IMR-90 (cell line): ENCODE measurements around the gene ANAPC5. TPM values are rescaled to one million over a fixed set of nuclear protein-coding genes. Genes with fewer than 3 reads are reported as not detected.

Experiments used
- ATAC-seq: fragments of 200-7000 bp; cut with Tn5 transposase; 2 replicates; pipeline ENCODE4 v1.9.1; 2020; ENCODE audit warnings: low read depth, mild to moderate bottlenecking, moderate library complexity
- BruUV-seq: library from RNA; stranded (reverse); fragments of 400-500 nt; replicated peaks from 2 replicates; lab custom pipeline; 2021; lab: Mats Ljungman, UMichigan
- CTCF ChIA-PET: fragments of 300-600 bp; formaldehyde crosslinking; extraction: SDS; loops from one replicate; lab custom pipeline; 2021; ENCODE audit warnings: antibody characterized with exemption; lab: Yijun Ruan, JAX
- POLR2A ChIA-PET: fragments of 300-600 bp; sonication (Branson Sonifier 250); formaldehyde crosslinking; loops from one replicate; lab custom pipeline; 2022; ENCODE audit warnings: antibody characterized with exemption; ENCODE audit not compliant: unreplicated experiment; lab: Charles Lee
- DNase-seq: peaks from one replicate; pipeline ENCODE4 v3.0.0; 2013
- H2AFZ ChIP-seq: replicated peaks from 2 replicates; pipeline ENCODE3; 2013; ENCODE audit warnings: low read length, mild to moderate bottlenecking; ENCODE audit not compliant: poor library complexity
- H2AK5ac ChIP-seq: 2 replicates; pipeline ENCODE4 v1.6.1; 2013; ENCODE audit warnings: low read depth, low read length, inconsistent platforms
- H2AK9ac ChIP-seq: replicated peaks from 2 replicates; pipeline ENCODE3; 2013; ENCODE audit warnings: mild to moderate bottlenecking, low read depth, low read length, moderate library complexity; ENCODE audit not compliant: poor library complexity
- H2BK120ac ChIP-seq: 2 replicates; pipeline ENCODE4 v1.6.1; 2013; ENCODE audit warnings: low read depth, low read length, inconsistent platforms
- H2BK15ac ChIP-seq: 3 replicates; pipeline ENCODE4 v1.6.1; 2013; ENCODE audit warnings: low read depth, low read length, inconsistent platforms
- H2BK20ac ChIP-seq: 2 replicates; pipeline ENCODE4 v1.6.1; 2013; ENCODE audit warnings: low read depth, mild to moderate bottlenecking, inconsistent platforms, low read length, moderate library complexity
- H2BK5ac ChIP-seq: 2 replicates; pipeline ENCODE4 v1.6.1; 2013; ENCODE audit warnings: mild to moderate bottlenecking, low read depth, low read length, inconsistent platforms; ENCODE audit not compliant: poor library complexity, severe bottlenecking
- H3K14ac ChIP-seq: replicated peaks from 2 replicates; pipeline ENCODE4 v1.6.1; 2013; ENCODE audit warnings: low read depth, low read length, inconsistent platforms
- H3K18ac ChIP-seq: 2 replicates; pipeline ENCODE4 v1.6.1; 2013; ENCODE audit warnings: low read depth, low read length, control low read depth
- H3K23ac ChIP-seq: 2 replicates; pipeline ENCODE4 v1.6.1; 2013; ENCODE audit warnings: low read depth, low read length, inconsistent platforms
- H3K27ac ChIP-seq: 2 replicates; pipeline ENCODE4 v1.5.1; 2013; ENCODE audit warnings: mild to moderate bottlenecking, control low read depth, low read length; ENCODE audit not compliant: insufficient read depth
- H3K27me3 ChIP-seq: 2 replicates; pipeline ENCODE4 v1.6.1; 2013; ENCODE audit warnings: low read length; ENCODE audit not compliant: control insufficient read depth, insufficient read depth
- H3K36me3 ChIP-seq: 2 replicates; pipeline ENCODE4 v1.6.1; 2013; ENCODE audit warnings: low read length, mixed read lengths; ENCODE audit not compliant: control insufficient read depth, insufficient read depth
- H3K4ac ChIP-seq: 2 replicates; pipeline ENCODE4 v1.6.1; 2013; ENCODE audit warnings: low read depth, low read length, inconsistent platforms
- H3K4me1 ChIP-seq: 2 replicates; pipeline ENCODE4 v1.6.1; 2013; ENCODE audit warnings: low read length, mixed read lengths; ENCODE audit not compliant: control insufficient read depth, insufficient read depth
- H3K4me2 ChIP-seq: 2 replicates; pipeline ENCODE4 v1.6.1; 2013; ENCODE audit warnings: low read depth, mild to moderate bottlenecking, control low read depth, low read length, moderate library complexity
- H3K4me3 ChIP-seq: 2 replicates; pipeline ENCODE4 v1.5.1; 2013; ENCODE audit warnings: low read depth, mild to moderate bottlenecking, control low read depth, low read length, moderate library complexity; ENCODE audit not compliant: insufficient read depth
- H3K56ac ChIP-seq: 2 replicates; pipeline ENCODE4 v1.6.1; 2013; ENCODE audit warnings: low read length, inconsistent platforms; ENCODE audit not compliant: insufficient read depth; ENCODE audit errors: extremely low read depth
- H3K79me1 ChIP-seq, 2 experiments: 2 replicates each; pipeline ENCODE4 v1.6.1; 2013; ENCODE audit warnings: low read length in 2 of 2, inconsistent platforms in 1 of 2, low read depth in 1 of 2
- H3K9ac ChIP-seq: 2 replicates; pipeline ENCODE4 v1.6.1; 2013; ENCODE audit warnings: low read depth, low read length, control low read depth
- H3K9me1 ChIP-seq: 2 replicates; pipeline ENCODE4 v1.6.1; 2013; ENCODE audit warnings: low read length, inconsistent platforms; ENCODE audit not compliant: insufficient read depth
- H3K9me3 ChIP-seq: 2 replicates; pipeline ENCODE4 v1.6.1; 2013; ENCODE audit warnings: low read length; ENCODE audit not compliant: control insufficient read depth, insufficient read depth
- H4K20me1 ChIP-seq: 2 replicates; pipeline ENCODE4 v1.6.1; 2013; ENCODE audit warnings: low read length, inconsistent platforms; ENCODE audit not compliant: insufficient read depth
- H4K5ac ChIP-seq: 2 replicates; pipeline ENCODE4 v1.6.1; 2013; ENCODE audit warnings: mild to moderate bottlenecking, low read depth, low read length, control low read depth
- H4K8ac ChIP-seq, 2 experiments: 2 replicates each; pipeline ENCODE4 v1.6.1; 2013; ENCODE audit warnings: low read depth in 2 of 2, low read length in 2 of 2, control low read depth in 1 of 2, inconsistent platforms in 1 of 2
- H4K91ac ChIP-seq: 2 replicates; pipeline ENCODE4 v1.6.1; 2013; ENCODE audit warnings: low read depth, low read length, inconsistent platforms; ENCODE audit not compliant: insufficient read depth
- CEBPB ChIP-seq: IDR thresholded peaks from 2 replicates; pipeline ENCODE4 v1.6.1; 2012; ENCODE audit warnings: low read depth, low read length, improper control_type of control experiment
- MAZ ChIP-seq: IDR thresholded peaks from 2 replicates; pipeline ENCODE4 v1.6.1; 2012; ENCODE audit warnings: low read depth, mild to moderate bottlenecking, low read length, improper control_type of control experiment, moderate library complexity, borderline replicate concordance
- POLR2A ChIP-seq: IDR thresholded peaks from 2 replicates; pipeline ENCODE4 v1.6.1; 2012; ENCODE audit warnings: mild to moderate bottlenecking, low read depth, low read length
- RAD21 ChIP-seq: IDR thresholded peaks from 2 replicates; pipeline ENCODE4 v1.6.1; 2012; ENCODE audit warnings: low read length, improper control_type of control experiment
- WGBS, 2 experiments: methylation state at CpG; one replicate each; pipeline versions ENCODE4 v1.1.5 to v1.1.7; 2013; ENCODE audit warnings: missing lambda C conversion rate in 2 of 2; ENCODE audit not compliant: insufficient read length in 1 of 2; ENCODE audit errors: extremely low coverage in 2 of 2; 5-methylcytosine and 5-hydroxymethylcytosine counted together
- dilution Hi-C: fragments of 300-500 bp; cut with HindIII; formaldehyde crosslinking; loops from one replicate; pipeline ENCODE4 v1.14.3; 2018; ENCODE audit warnings: low sequenced_read_pairs; ENCODE audit not compliant: unreplicated experiment
- in situ Hi-C: fragments of 300-500 bp; cut with MboI; formaldehyde crosslinking; loops from 3 replicates; pipeline ENCODE4 v1.14.3; 2019; ENCODE audit warnings: low sequenced_read_pairs, inconsistent platforms, mixed read lengths
- intact Hi-C: fragments of 100-400 bp; cut with micrococcal nuclease; formaldehyde crosslinking; loops from 2 replicates; pipeline ENCODE4 v1.10.0; 2022
- polyA plus RNA-seq, 3 experiments: library from polyadenylated mRNA; depleted of rRNA; stranded (reverse); fragments of >200 nt; gene quantifications; 2 replicates each; pipeline ENCODE4 v1.2.3, GENCODE V29; 2012; ENCODE audit warnings: low replicate concordance in 1 of 3
- total RNA-seq: library from RNA; depleted of rRNA; stranded (reverse); fragments of >200 nt; gene quantifications from 2 replicates; pipeline ENCODE4 v1.2.3, GENCODE V29; 2012
- TF ChIP-seq, protein P1 (sequence below): fragments of 150-350 bp; IDR thresholded peaks from 2 replicates; pipeline ENCODE4 v1.6.1; 2017; ENCODE audit warnings: mild to moderate bottlenecking, antibody characterized with exemption, low read length, low read depth
- TF ChIP-seq, protein P2 (sequence below): conservative IDR thresholded peaks from 2 replicates; pipeline ENCODE4 v1.5.1; 2012; ENCODE audit warnings: mild to moderate bottlenecking, low read depth, low read length, improper control_type of control experiment
- TF ChIP-seq, protein P3 (sequence below): fragments of 150-350 bp; IDR thresholded peaks from 2 replicates; pipeline ENCODE4 v1.6.1; 2016; ENCODE audit warnings: low read depth, mild to moderate bottlenecking, low read length, moderate library complexity, borderline replicate concordance

The ANAPC5 gene
- total and polyA plus RNA-seq, 2 of the 4 experiments (the other 2 are of a cell fraction), result 157 to 211 TPM

DNA sequence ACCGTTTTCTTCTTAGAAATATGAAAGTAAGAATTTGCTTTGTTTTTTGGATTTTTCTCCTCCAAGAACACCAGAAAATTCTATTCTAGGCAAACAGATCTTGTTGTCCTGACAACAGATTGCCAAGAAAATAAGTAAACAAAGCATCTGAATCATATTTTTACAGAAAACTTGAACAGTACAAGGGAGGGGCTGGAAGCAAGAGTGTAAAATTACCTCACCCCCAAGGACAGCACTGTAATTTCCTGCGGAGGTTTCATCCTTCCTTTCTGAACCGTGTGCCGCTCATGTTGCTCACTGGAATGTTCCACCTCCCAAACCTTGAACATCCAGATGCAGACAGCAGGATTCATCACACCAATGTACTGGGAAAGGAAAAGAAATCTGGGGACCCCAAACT lies 50.3 kb downstream of the ANAPC5 start:
- WGBS, 2 experiments, result no CpG with 5 or more reads among the region's 4 CpGs

More for the DNA sequence above, 50.3 kb downstream of the ANAPC5 start:
- CTCF ChIA-PET, result no interaction called here
- Histone ChIP-seq H3K4me3 (no peak overlapping the region), H3K23ac (no peak overlapping the region), H4K91ac (no peak overlapping the region), H3K79me1 (no peaks in the 10 kb centered on the region; a peak in 1 of 4 replicates), H2AK9ac (no peak overlapping the region), H2BK15ac (no peak overlapping the region), H3K36me3 (no peaks in the 10 kb centered on the region), H3K4ac (no peak overlapping the region), H4K20me1 (peaks cover 4% of the 10 kb centered on the region; the same call in 1 of the 2 replicates), H4K8ac (no peak overlapping the region), H3K27ac (no peak overlapping the region), H2BK120ac (no peak overlapping the region), H3K4me2 (no peak overlapping the region), H2BK20ac (no peak overlapping the region), H2AFZ (no peak overlapping the region), H3K9me3 (no peaks in the 10 kb centered on the region), H3K27me3 (0 out of 2 replicates have a peak, but pooled peaks cover 2% of the 10 kb centered on the region), H4K5ac (no peak overlapping the region), H3K4me1 (no peaks in the 10 kb centered on the region), H3K9me1 (no peaks in the 10 kb centered on the region), H2AK5ac (no peak overlapping the region), H3K56ac (no peak overlapping the region), H3K9ac (no peak overlapping the region), H2BK5ac (no peak overlapping the region), H3K18ac (no peak overlapping the region), H3K14ac (no peak overlapping the region)
- DNase-seq (no peak), ATAC-seq (no peak)
- dilution Hi-C loops (no loop called here), in situ Hi-C loops (no loop called here), intact Hi-C loops (no loop called here)
- BruUV-seq, result no TSS peak
- no peak for TF ChIP-seq RAD21
- TF ChIP-seq POLR2A, result no peak
- TF ChIP-seq, protein P1, sequence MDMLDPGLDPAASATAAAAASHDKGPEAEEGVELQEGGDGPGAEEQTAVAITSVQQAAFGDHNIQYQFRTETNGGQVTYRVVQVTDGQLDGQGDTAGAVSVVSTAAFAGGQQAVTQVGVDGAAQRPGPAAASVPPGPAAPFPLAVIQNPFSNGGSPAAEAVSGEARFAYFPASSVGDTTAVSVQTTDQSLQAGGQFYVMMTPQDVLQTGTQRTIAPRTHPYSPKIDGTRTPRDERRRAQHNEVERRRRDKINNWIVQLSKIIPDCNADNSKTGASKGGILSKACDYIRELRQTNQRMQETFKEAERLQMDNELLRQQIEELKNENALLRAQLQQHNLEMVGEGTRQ, result no peak
- TF ChIP-seq, protein P2, sequence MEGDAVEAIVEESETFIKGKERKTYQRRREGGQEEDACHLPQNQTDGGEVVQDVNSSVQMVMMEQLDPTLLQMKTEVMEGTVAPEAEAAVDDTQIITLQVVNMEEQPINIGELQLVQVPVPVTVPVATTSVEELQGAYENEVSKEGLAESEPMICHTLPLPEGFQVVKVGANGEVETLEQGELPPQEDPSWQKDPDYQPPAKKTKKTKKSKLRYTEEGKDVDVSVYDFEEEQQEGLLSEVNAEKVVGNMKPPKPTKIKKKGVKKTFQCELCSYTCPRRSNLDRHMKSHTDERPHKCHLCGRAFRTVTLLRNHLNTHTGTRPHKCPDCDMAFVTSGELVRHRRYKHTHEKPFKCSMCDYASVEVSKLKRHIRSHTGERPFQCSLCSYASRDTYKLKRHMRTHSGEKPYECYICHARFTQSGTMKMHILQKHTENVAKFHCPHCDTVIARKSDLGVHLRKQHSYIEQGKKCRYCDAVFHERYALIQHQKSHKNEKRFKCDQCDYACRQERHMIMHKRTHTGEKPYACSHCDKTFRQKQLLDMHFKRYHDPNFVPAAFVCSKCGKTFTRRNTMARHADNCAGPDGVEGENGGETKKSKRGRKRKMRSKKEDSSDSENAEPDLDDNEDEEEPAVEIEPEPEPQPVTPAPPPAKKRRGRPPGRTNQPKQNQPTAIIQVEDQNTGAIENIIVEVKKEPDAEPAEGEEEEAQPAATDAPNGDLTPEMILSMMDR, result no peak
- TF ChIP-seq CEBPB, result no peak
- TF ChIP-seq, protein P3, sequence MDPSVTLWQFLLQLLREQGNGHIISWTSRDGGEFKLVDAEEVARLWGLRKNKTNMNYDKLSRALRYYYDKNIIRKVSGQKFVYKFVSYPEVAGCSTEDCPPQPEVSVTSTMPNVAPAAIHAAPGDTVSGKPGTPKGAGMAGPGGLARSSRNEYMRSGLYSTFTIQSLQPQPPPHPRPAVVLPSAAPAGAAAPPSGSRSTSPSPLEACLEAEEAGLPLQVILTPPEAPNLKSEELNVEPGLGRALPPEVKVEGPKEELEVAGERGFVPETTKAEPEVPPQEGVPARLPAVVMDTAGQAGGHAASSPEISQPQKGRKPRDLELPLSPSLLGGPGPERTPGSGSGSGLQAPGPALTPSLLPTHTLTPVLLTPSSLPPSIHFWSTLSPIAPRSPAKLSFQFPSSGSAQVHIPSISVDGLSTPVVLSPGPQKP, result no peak
- no peak for TF ChIP-seq MAZ
- POLR2A ChIA-PET, result no interaction called here
